HG02623 (cell line): ENCODE data around the gene REEP6.
"Not testable (repeated sequence)": the region's sequence is repeated elsewhere in the genome, so short reads cannot be mapped to it uniquely, and the experiment has no call there.

ENCODE experiments used
- ATAC-seq: cut with Tn5 transposase; IDR thresholded peaks from one replicate; pipeline ENCODE4 v1.9.1; 2021; ENCODE audit warnings: moderate library complexity; ENCODE audit not compliant: unreplicated experiment

The REEP6 gene

GRCh38 chr19:1488282-1488601, 2.7 kb upstream of the REEP6 start:
- ATAC-seq: no peak

GRCh38 chr19:1489463-1490310, 1.3 kb upstream of the REEP6 start:
- ATAC-seq: no peak

- peak; percentile 76 for ATAC-seq
Measured at GRCh38 chr19:1490311-1491113, 469 bp upstream of the REEP6 start, which contains the start of gene PCSK4. Gene PCSK4 (minus strand): TSS chr19:1490350. CDS start chr19:1490346, 4 bp downstream.

GRCh38 chr19:1491849-1492170, 829 bp downstream of the REEP6 start:
- no peak for ATAC-seq

- no peak for ATAC-seq
Measured at GRCh38 chr19:1492474-1493006, 1.6 kb downstream of the REEP6 start.

GRCh38 chr19:1494115-1494815, 3.3 kb downstream of the REEP6 start:
- ATAC-seq: no peak

GRCh38 chr19:1495051-1495798, 4.2 kb downstream of the REEP6 start:
- ATAC-seq: no peak

GRCh38 chr19:1495799-1496713, 5.1 kb downstream of the REEP6 start:
- no peak for ATAC-seq

GRCh38 chr19:1496714-1497577, 6.0 kb downstream of the REEP6 start:
- ATAC-seq: no peak

- ATAC-seq: no peak
Measured at GRCh38 chr19:1497578-1498235, 6.7 kb downstream of the REEP6 start.

- ATAC-seq: not testable (repeated sequence)
Measured at GRCh38 chr19:1499231-1499630, 8.2 kb downstream of the REEP6 start.

GRCh38 chr19:1501200-1501595, 10.2 kb downstream of the REEP6 start:
- no peak for ATAC-seq

- no peak for ATAC-seq
Measured at GRCh38 chr19:1502433-1503088, 11.6 kb downstream of the REEP6 start.

- ATAC-seq: no peak
Measured at GRCh38 chr19:1503089-1503924, 12.3 kb downstream of the REEP6 start.

GRCh38 chr19:1503925-1504773, 13.2 kb downstream of the REEP6 start:
- no peak for ATAC-seq

GRCh38 chr19:1505012-1505411, 14.0 kb downstream of the REEP6 start:
- ATAC-seq: no peak
